ENCODE measurements around the gene ECD.

- no peak for TF ChIP-seq CTCF (IDR thresholded peaks at IDR 0.05)
- no peak for TF ChIP-seq POLR2A (IDR thresholded peaks at IDR 0.05)
Observed at GRCh38 chr10:73134727-73135126, 33.1 kb downstream of the ECD start.
